ENCODE measurements around the gene MTFR1L.

MTFR1L gene

GRCh38 chr1:25863486-25864262, 43.9 kb downstream of the MTFR1L start:
- no peak for DNase-seq (ENCODE audit: low spot score)

- DNase-seq (ENCODE audit: low spot score) = no peak
Measured at GRCh38 chr1:25864434-25864833, 44.7 kb downstream of the MTFR1L start.

- DNase-seq (ENCODE audit: low spot score) = no peak
Measured at GRCh38 chr1:25866288-25866687, 46.5 kb downstream of the MTFR1L start.

DNA sequence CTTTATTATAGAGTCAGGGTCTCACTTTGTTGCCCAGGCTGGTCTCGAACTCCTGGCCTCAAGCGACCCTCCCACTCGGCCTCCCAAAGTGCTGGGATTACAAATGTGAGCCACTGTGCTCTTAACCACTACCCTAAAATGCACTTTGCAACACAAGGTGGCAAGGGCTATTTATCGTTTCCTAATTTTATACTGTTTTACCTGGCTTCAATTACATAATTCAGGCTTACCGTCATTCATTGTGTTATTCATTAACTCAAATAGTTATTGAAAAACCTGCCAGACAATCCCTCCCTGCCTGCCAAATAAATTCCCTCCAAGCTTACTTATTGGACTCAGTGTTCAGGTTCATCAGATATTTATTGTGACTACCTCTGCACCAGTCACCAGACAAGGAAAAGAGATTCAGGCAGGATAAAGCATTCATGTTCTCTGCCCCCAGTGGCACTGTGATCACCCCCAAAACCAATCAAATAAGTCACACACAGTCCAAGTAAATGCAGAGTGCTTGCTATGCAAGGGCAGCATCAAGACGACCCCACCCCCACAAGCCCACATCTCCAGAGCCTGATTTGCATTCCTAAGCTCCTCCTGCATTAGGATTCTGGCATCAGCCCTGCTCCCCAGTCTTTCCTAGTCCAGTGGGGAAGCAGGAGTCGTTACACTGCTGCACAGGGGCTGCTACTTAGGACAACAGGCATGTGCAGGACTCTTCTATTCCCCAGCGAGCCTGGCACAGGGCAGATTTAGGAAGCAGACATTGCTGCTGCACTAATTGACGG, 47.6 kb downstream of the MTFR1L start:
- DNase-seq (ENCODE audit: low spot score) = peak; percentile 9

- DNase-seq (ENCODE audit: low spot score) = no peak
Measured at GRCh38 chr1:25869909-25870606, 50.3 kb downstream of the MTFR1L start.

DNA sequence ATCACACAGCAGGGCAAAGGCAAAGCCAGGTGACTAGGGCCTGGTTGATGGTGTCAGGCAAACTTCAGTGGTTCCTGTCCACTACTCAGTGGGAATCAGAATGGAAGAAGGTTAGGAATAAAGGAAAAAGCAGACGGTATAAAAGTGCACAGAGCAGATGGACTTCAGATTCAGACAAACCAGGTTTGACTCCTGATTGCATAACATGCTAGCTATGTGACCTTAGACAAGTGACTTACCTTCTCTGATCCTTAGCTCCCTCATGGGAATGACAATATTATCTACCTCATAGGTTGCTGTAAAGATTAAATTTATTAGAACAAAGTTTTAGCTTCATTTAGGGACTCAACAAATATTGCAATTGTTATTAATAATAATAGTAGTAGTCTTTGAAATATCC, 50.9 kb downstream of the MTFR1L start:
- DNase-seq (ENCODE audit: low spot score) = no peak

DNA sequence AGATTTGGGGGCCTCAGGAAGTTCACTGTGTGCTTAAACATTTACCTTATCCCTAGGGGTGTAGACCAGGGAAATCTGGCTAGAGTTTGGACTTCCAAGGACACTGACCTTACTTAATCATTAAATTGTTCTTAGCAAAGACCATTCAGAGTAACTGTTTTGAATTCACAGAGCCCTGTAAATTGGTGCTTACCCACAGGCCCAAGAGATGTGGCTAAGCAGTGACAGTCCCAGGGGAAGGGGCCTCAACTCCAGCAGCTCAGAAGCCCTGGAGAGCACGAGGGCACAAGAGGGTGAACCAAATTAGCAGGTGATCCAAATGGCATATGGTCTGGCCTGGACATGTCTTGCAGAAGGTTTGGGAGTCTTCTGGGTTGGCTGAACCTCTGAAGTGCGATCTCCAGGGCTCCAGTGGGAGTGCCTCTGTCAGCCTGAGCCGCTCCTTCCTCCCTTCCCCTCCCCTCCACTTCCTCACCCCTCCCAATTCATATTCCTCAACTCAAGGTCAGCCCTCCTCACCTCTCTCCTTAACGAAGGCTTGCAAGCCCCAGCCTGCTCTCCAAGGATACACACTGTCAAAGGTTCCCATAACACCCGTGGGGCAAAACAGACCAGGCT, 51.4 kb downstream of the MTFR1L start:
- no peak for DNase-seq (ENCODE audit: low spot score)

DNA sequence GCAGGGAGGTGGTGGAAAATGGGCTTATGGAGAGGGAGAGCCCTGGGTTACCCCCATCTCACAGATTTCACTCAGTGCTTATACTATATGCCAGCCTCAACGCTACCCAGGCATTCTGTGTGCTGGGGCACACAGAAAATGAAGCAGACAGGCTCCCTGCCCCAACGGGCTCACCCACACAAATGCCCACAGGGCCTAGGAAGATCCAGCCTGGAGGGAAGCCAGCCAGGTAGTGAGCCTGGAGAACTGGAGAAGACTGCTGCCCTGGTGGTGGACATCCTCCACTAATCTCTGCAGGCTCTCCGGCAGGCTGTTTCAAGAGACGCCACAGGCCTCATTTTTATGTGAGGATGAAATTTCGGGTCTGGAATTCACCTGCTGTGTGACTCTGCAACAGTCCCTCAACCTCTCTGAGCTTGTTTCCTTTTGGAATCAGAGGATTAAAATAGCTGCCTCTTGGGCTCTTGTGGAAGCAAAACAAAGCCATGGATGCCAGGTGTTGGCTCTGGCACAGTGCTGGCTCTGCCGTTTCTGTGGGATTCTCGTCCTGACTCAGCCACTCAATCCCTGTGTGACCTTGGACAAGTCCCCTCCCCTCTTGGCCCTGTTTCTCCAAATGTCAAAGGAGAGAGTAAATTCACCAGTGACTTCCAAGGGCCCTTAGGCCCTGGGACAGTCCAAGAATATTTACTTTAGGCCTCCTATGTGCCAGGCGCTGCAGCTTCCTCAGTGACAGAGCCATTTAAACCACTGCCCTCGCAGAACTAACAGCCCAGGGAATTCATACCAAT, 52.1 kb downstream of the MTFR1L start:
- no peak for DNase-seq (ENCODE audit: low spot score)

DNA sequence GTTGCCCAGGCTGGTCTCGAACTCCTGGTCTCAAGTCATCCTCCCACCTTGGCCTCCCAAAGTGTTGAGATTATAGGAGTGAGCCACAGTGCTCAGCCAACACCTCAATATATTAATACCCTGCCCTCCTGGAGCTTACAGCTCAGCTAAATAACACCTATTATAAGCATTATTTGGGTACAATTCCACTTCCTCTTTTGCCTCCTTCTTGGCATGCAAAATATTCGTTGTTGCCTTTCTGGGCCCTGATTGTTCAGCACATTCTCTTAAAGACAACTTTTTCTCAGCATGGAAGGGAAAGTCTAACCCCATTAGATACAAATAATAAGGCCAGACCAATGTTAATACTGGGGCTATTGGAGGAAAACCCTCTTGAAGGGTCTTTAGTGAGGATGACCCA, 53.0 kb downstream of the MTFR1L start:
- DNase-seq (ENCODE audit: low spot score) = no peak

DNA sequence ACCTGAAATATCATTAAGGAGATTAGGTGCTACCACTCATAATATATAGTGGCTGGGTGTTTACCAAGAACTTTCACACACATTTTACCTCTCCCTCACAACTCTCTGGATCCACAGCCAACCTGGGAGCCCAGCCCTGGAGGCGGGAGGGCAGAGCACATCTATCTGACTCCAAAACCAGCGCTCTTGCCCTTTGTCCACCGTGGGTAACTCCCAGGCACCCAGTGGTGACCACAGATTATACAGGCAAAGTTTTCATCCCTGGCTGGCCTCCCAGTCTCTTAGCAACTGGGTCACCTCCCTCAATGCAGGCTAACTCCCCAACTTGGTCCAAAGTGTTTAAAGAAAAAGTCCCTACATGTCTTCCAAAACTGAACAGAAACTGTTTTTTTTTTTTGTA, 53.4 kb downstream of the MTFR1L start:
- peak; percentile 22 for DNase-seq (ENCODE audit: low spot score)

DNA sequence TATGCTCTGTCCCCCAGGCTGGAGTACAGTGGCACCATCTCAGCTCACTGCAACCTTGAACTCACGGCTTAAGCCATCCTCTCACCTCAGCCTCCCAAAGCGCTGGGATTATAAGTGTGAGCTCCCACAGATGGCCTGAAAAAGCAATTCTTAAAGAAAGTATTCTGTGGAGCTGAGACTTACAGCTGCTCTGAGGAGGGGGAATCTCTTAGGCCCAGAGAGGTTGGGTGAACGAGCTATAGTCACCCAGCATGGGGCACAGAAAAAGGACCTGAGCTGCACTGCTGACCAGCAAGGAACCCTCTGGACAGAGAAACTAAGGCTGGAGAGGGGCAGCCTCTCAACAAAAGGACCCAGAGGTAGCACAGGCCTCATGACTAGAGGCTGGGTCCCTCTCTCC, 54.5 kb downstream of the MTFR1L start:
- no peak for DNase-seq (ENCODE audit: low spot score)

DNA sequence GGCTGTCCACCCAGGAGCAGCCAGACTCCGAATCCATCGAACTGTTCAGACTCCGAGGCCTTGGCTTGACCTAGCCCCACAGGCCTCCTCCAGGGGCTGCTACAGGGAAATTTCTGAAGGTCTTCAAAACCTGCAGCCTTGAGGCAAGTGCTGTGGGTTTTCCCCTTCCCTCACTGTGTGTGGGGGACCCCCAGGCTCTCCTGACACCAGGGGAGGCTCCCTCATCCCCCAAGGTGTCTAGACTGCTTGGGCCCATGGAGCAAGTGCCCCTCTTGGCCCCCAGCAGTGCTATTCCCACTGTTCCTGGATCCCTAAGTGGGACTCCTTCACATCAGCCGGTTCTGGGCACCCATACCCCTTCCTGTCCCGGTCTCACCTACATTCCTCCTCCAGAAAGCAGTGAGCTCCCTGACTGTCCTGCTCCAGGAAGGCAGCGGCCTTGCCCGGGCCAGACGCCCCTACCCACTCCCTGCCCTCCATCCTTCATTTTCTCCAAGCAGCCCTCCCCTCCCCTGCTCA, 54.9 kb downstream of the MTFR1L start:
- DNase-seq (ENCODE audit: low spot score) = no peak

DNA sequence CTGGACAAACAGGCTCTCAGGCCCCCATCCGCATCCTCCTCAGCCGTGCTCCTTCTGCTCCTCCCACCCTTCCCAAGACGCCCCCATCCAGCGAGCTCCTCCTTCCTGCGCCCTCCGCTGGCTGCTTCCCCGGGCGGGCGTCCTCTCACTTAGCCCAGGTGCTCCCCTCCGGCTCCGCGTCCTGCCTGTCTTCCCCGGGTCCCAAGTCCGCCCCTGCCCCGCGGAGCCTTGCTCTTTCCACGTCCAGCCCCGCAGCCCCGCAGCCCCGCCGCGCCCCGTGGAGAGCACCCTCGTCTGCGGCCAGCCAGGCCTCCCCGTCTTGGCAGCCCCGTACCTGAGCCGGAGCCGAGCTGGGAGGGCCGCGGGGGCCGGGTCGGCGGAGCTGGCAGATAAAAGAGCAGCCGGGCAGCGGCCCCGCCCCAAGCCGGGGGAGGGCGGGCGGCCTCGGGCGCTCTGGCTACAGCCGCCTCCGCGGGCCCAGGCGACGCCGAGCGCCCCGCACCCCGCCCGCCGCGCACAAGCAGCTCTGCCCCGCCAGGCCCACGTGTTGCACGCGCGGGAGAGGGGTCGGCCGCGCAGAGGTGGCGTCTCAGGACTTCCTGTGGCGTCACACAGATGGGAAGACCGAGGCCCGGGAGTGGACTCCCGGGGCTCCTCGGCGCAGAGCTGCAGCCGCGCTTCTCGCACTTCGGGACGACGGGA, 55.6 kb downstream of the MTFR1L start, which contains the start of gene PAQR7:
PAQR7 (minus strand) TSS at position 555 of the 702 bp plus-strand sequence. CDS start 11,869 bp downstream, outside the sequence.
- DNase-seq (ENCODE audit: low spot score) = peak; percentile 65

DNA sequence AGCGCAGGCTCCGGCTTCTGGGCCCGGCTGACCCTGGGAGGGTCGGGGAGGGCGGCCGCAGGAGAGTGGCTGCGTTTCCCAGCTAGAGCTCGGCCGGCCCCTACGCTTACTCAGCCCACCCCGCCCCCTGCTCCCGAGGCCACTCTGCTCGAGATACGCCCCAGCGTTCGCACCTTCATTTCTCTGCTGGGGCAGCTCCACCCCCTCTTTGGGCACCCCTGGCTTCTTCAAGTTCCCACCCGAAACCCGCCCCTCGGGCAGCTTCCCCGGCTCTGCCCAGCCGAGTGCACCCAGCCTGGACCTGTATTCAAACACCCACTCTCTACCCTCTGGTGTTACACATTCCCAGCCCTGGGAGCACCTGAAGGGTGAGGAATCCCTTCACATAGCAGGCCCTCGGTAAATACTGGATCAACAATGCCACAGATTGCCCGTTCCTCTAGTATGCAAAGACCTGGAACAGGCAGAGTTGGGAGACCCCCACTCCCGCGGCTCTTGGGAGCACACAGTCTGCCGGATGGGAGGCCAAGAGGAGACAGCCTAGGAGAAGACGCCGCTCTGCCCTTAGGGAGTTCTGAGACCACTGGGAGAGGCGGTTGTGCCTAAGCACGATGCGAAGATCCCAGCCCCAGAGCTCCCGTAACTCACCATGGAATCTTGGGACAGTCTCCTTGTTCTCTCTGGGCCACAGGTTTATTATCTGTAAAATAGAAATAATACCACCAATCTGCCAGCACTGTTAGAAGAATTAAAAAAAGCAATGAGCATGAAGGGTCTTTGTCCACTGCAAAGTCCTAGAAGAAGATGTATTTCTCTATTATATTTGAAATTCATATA, 56.3 kb downstream of the MTFR1L start:
- DNase-seq (ENCODE audit: low spot score) = no peak

DNA sequence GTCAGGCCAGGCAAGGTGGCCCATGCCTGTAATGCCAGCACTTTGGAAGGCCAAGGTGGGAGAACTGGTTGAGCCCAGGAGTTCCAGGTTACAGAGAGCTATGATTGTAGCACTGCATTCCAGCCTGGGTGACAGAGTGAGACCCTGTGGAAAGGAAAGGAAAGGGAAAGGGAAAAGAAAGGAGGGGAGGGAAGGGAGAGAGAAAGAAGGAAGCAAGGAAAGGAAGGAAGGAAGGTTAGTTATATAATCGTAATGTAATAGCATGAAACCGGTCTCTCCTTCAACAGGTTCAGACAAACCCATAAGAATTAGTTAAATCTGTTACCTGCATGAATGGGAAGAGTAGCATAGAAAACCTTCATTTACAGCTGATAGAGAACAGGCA, 56.9 kb downstream of the MTFR1L start:
- DNase-seq (ENCODE audit: low spot score) = no peak

GRCh38 chr1:25877155-25877554, 57.4 kb downstream of the MTFR1L start:
- no peak for DNase-seq (ENCODE audit: low spot score)

- no peak for DNase-seq (ENCODE audit: low spot score)
Measured at GRCh38 chr1:25878690-25879089, 58.9 kb downstream of the MTFR1L start.

- no peak for DNase-seq (ENCODE audit: low spot score)
Measured at GRCh38 chr1:25879675-25880074, 59.9 kb downstream of the MTFR1L start.

DNA sequence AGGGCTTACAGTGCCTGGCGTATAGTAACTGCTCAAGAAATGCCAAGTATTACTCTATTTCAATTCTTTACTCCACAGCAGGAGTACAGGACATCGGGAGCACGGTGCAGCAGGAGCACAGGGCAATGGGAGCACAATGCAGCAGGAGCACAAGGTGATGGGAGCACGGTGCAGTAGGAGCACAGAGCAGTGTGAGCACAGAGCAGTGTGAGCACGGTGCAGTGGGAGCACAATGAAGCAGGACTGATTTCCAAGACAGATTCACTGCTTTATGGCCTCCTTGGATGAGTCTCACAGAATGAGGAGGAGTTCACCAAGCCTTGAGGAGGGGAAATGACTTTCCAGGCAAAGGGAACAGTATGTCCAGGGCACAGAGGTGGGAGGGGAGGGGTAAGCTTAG, 60.8 kb downstream of the MTFR1L start:
- DNase-seq (ENCODE audit: low spot score) = no peak

DNA sequence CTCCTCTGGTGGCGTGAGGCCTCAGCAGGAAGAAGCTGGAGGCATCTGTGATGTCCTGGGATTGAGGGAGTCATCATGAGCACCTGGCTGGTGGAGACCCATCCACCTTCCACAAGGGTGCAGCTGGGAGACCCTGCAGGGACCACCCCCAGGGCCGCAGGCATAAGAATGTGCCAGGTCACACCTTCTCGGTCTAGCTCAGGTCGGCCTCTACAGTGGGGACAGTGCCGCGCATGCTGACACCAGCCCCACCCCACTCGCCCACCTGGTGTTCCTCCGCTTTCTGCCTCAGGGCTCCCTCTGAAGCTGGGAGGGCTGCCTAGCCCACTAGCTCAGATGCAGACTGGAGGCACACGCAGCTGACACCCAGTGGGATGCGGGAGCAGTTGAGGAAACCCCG, 61.5 kb downstream of the MTFR1L start:
- DNase-seq (ENCODE audit: low spot score) = no peak
